OCI-LY3 (cell line): Measurements from ENCODE around the gene VAMP8.
A peak's percentile ranks its signal among the peaks of the same experiment; 100 is the strongest.

Source experiments
- H2AFZ ChIP-seq: fragments of 200-600, 300-600 bp; shearing (Covaris generic); 2 replicates; pipeline ENCODE4 v1.6.0; 2014; ENCODE audit warnings: antibody characterized with exemption, low read depth, low read length
- H3K27ac ChIP-seq: fragments of 200-600, 300-600 bp; sonication (generic); 2 replicates; pipeline ENCODE4 v1.5.1; 2014; ENCODE audit warnings: mild to moderate bottlenecking, low read length, moderate library complexity, mixed read lengths
- H3K27me3 ChIP-seq: fragments of 200-600, 300-600 bp; sonication (generic); 2 replicates; pipeline ENCODE4 v1.6.1; 2014; ENCODE audit warnings: low read depth, low read length, mixed read lengths
- H3K36me3 ChIP-seq: fragments of 200-600, 300-600 bp; sonication (generic); replicated peaks from 2 replicates; pipeline ENCODE3; 2014; ENCODE audit warnings: low read depth, low read length, mixed read lengths
- H3K4me1 ChIP-seq: fragments of 300-600, 200-600 bp; sonication (generic); 2 replicates; pipeline ENCODE4 v1.6.1; 2014; ENCODE audit warnings: low read length, mixed read lengths
- H3K4me2 ChIP-seq: fragments of 200-600, 300-600 bp; sonication (generic); 2 replicates; pipeline ENCODE4 v1.6.1; 2014; ENCODE audit warnings: low read length, mixed read lengths
- H3K4me3 ChIP-seq: fragments of 300-600, 200-600 bp; sonication (generic); 2 replicates; pipeline ENCODE4 v1.5.1; 2014; ENCODE audit warnings: antibody characterized with exemption, mild to moderate bottlenecking, low read length, moderate library complexity
- H3K79me2 ChIP-seq: fragments of 300-600, 200-600 bp; shearing (Covaris generic); 2 replicates; pipeline ENCODE4 v1.6.1; 2014; ENCODE audit warnings: mild to moderate bottlenecking, low read length, mixed read lengths
- H3K9ac ChIP-seq: fragments of 300-600, 200-600 bp; shearing (Covaris generic); 2 replicates; pipeline ENCODE4 v1.6.0; 2014; ENCODE audit warnings: mild to moderate bottlenecking, low read length, moderate library complexity
- H3K9me3 ChIP-seq: fragments of 200-600, 300-600 bp; shearing (Covaris generic); 2 replicates; pipeline ENCODE4 v1.6.1; 2014; ENCODE audit warnings: low read length, mixed read lengths; ENCODE audit not compliant: insufficient read depth
- H4K20me1 ChIP-seq: fragments of 200-600, 300-600 bp; sonication (generic); 2 replicates; pipeline ENCODE4 v1.6.1; 2016; ENCODE audit warnings: low read length, mixed read lengths; ENCODE audit not compliant: insufficient read depth
- EZH2phosphoT487 ChIP-seq: fragments of 200-600 bp; shearing (Covaris generic); IDR thresholded peaks from 2 replicates; pipeline ENCODE4 v1.6.1; 2018; ENCODE audit warnings: antibody characterized with exemption, mixed run types, low read depth
- TF ChIP-seq, protein P1 (sequence below): fragments of 200-600, 300-600 bp; sonication (generic); IDR thresholded peaks from 2 replicates; pipeline ENCODE4 v1.5.1; 2014; ENCODE audit warnings: antibody characterized with exemption, low read length, low read depth

Gene VAMP8

DNA sequence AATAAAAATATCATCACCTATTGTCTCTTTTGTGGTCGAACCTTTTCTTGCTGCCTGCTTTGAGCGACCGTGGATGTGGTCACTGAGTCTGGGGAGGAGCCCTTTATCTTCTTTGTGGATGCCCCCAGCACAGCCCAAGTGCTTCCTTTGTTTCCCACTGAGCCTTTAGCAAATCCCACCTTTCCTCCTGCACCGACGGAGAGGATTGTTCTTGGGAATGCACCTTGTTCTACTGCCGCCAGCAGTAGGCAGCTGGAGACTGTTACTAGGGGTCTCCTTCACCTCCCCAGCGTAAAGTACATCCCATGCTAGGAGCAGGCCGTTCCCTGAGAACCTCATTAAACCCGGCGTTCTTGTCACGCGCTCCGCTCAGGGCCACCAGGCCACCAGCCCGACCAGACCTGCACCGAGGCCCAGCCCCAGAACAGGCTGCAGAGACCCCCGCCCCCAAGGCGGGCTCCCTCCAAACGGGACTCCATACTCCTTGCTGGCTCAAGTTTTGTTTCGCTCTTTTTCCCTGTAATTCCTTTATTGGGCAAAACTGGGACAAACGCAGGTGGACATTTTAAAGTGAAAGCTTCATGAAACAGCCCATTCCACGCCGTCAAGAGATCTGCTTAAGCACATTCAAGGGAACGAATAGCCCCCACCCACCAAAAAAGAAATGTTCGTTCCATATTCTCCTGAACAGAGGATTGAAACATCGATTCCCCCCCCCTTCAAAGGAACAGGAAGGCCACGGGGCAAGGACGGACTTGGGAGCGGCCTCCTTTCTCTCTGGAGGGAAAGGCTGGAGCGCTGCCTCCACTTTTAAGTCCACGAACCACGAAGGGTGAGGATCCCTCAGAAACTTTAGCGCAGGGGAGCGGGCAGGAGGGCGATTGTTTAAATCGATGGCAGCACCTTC, 39.5 kb upstream of the VAMP8 start:
- peak overlapping the region; percentile 100 for H3K9ac ChIP-seq
- peak overlapping the region; percentile 86 for H3K27ac ChIP-seq
- H3K4me2 ChIP-seq: peak overlapping the region; percentile 93
- H4K20me1 ChIP-seq: peaks cover 32% of the 10 kb centered on the region
- peaks cover 34% of the 10 kb centered on the region for H3K36me3 ChIP-seq
- peaks cover 16% of the 10 kb centered on the region for H3K4me1 ChIP-seq
- H3K9me3 ChIP-seq: no peaks in the 10 kb centered on the region
- TF ChIP-seq, protein P1, sequence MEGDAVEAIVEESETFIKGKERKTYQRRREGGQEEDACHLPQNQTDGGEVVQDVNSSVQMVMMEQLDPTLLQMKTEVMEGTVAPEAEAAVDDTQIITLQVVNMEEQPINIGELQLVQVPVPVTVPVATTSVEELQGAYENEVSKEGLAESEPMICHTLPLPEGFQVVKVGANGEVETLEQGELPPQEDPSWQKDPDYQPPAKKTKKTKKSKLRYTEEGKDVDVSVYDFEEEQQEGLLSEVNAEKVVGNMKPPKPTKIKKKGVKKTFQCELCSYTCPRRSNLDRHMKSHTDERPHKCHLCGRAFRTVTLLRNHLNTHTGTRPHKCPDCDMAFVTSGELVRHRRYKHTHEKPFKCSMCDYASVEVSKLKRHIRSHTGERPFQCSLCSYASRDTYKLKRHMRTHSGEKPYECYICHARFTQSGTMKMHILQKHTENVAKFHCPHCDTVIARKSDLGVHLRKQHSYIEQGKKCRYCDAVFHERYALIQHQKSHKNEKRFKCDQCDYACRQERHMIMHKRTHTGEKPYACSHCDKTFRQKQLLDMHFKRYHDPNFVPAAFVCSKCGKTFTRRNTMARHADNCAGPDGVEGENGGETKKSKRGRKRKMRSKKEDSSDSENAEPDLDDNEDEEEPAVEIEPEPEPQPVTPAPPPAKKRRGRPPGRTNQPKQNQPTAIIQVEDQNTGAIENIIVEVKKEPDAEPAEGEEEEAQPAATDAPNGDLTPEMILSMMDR: peak; percentile 17; the same call in 1 of the 2 replicates
- no peak for TF ChIP-seq EZH2phosphoT487
- peaks cover 62% of the 10 kb centered on the region for H3K79me2 ChIP-seq
- peak overlapping the region; percentile 43; the same call in 1 of the 2 replicates for H2AFZ ChIP-seq
- no peaks in the 10 kb centered on the region for H3K27me3 ChIP-seq
- peak overlapping the region; percentile 96 for H3K4me3 ChIP-seq

- Histone ChIP-seq H3K4me1 (peaks cover 16% of the 10 kb centered on the region), H3K79me2 (peaks cover 67% of the 10 kb centered on the region), H3K36me3 (peaks cover 38% of the 10 kb centered on the region), H3K27ac (peak within 1 kb of the TSS; percentile 86), H2AFZ (peak within 1 kb of the TSS; percentile 48; the same call in 1 of the 2 replicates), H3K9ac (peak within 1 kb of the TSS; percentile 100), H4K20me1 (peaks cover 37% of the 10 kb centered on the region), H3K4me2 (peak within 1 kb of the TSS; percentile 93), H3K9me3 (no peaks in the 10 kb centered on the region), H3K4me3 (peak within 1 kb of the TSS; percentile 96), H3K27me3 (no peaks in the 10 kb centered on the region)
- no peak for TF ChIP-seq EZH2phosphoT487
- TF ChIP-seq, protein P1: peak; percentile 45
Measured at GRCh38 chr2:85538507-85539360, 38.7 kb upstream of the VAMP8 start, which contains the start of gene MAT2A. Gene MAT2A (plus strand): TSS chr2:85539168. CDS start chr2:85539288, 120 bp downstream.

DNA sequence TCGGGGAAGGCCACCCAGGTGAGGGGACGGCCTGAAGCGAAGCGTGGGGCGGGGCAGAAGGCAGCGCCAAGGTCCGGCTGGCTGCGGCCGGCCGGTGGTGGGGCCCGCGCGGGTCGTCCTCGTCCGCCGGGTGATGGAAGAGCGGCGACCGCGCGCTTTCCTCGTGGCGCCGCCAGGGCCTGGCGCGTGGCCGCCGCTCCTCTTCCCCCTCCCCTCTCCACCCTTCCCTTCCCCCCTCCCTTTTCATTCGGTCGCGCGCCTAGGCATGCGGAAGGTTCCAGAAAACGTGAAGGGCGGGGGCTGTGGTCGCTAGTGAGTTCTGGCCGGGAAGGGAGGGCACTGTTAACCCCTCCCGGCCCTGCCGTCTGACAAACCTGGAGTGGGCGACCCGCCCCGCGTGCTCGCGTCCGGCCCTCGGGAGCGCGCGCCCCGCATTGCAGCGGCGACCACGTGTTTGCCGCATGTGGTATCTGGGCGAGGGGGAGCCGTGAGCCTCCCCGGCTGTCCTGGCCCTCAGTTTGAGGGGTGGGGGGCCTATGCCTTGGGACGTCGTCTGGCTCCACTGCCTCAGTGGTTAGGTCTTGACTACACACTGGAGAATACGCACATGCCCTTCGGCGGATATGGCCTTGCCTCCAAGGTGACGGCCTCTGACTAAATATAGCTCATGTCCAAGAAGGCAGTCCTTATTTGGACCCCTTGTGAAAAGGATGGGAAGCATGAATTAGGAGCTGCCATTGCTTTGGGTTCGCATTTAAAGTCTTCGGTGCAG, 37.8 kb upstream of the VAMP8 start:
- H3K27me3 ChIP-seq: no peaks in the 10 kb centered on the region
- TF ChIP-seq EZH2phosphoT487: no peak
- TF ChIP-seq, protein P1: no peak
- no peaks in the 10 kb centered on the region for H3K9me3 ChIP-seq
- H3K4me3 ChIP-seq: peak overlapping the region; percentile 96
- peak overlapping the region; percentile 86 for H3K4me2 ChIP-seq
- peak overlapping the region; percentile 100 for H3K9ac ChIP-seq
- H3K79me2 ChIP-seq: peaks cover 67% of the 10 kb centered on the region
- H3K27ac ChIP-seq: peak overlapping the region; percentile 86
- H2AFZ ChIP-seq: no peak overlapping the region
- H3K36me3 ChIP-seq: peaks cover 38% of the 10 kb centered on the region
- H4K20me1 ChIP-seq: peaks cover 37% of the 10 kb centered on the region
- H3K4me1 ChIP-seq: peaks cover 16% of the 10 kb centered on the region
